B cell (primary cell): Measurements from ENCODE around the gene RIN3. TPM values are rescaled to one million over a fixed set of nuclear protein-coding genes. Genes with fewer than 3 reads are reported as not detected.

Experiments
- ATAC-seq: fragments of 200-7000 bp; cut with Tn5 transposase; one replicate; pipeline ENCODE4 v1.10.0; 2021; ENCODE audit warnings: low read depth, mild to moderate bottlenecking, moderate number of reproducible peaks, moderate library complexity
- CTCF ChIA-PET: fragments of 350-600 bp; sonication (Branson Sonifier 250); formaldehyde crosslinking; loops from one replicate; lab custom pipeline; 2021; ENCODE audit warnings: antibody characterized with exemption, inconsistent platforms; lab: Charles Lee
- POLR2A ChIA-PET: fragments of 350-600 bp; sonication (Branson Sonifier 250); formaldehyde crosslinking; loops from one replicate; lab custom pipeline; 2021; ENCODE audit warnings: antibody characterized with exemption; lab: Charles Lee
- DNase-seq: peaks from one replicate; pipeline ENCODE4 v3.0.0; 2013
- H2AFZ ChIP-seq: 2 replicates; pipeline ENCODE4 v1.6.1; 2012; ENCODE audit warnings: mild to moderate bottlenecking, low read depth, low read length; ENCODE audit not compliant: insufficient read depth, poor library complexity, severe bottlenecking
- H3K27ac ChIP-seq, 2 donors: 1 replicate in 1 of 2; 2 replicates in 1 of 2; pipeline ENCODE4 v1.5.1; 2012 to 2013; ENCODE audit warnings: low read length in 2 of 2, mild to moderate bottlenecking in 2 of 2, moderate library complexity in 1 of 2
- H3K27me3 ChIP-seq, 4 experiments: fragments of 200-600 bp in 1 of 4; sonication (generic) in 1 of 4; replicated peaks in 1 of 4; 1 replicate in 2 of 4; 2 replicates in 2 of 4; pipeline versions ENCODE4 v1.6.1 to v1.7.0; 2013 to 2016; ENCODE audit warnings: low read length in 3 of 4, mild to moderate bottlenecking in 2 of 4, mixed read lengths in 1 of 4, moderate library complexity in 1 of 4; ENCODE audit not compliant: insufficient read depth in 4 of 4, control insufficient read depth in 3 of 4; ENCODE audit errors: control extremely low read depth in 1 of 4
- H3K36me3 ChIP-seq, 2 experiments: replicated peaks in 1 of 2; 1 replicate in 1 of 2; 2 replicates in 1 of 2; pipeline versions ENCODE4 v1.6.1 to v1.7.1; 2013; ENCODE audit warnings: low read length in 1 of 2; ENCODE audit not compliant: insufficient read depth in 2 of 2, control insufficient read depth in 1 of 2; ENCODE audit errors: control extremely low read depth in 1 of 2, extremely low read depth in 1 of 2
- H3K4me1 ChIP-seq, 2 donors: fragments of 200-600 bp in 1 of 2; sonication (generic) in 1 of 2; 1 replicate in 1 of 2; 2 replicates in 1 of 2; pipeline versions ENCODE4 v1.5.1 to v1.6.1; 2013 to 2017; ENCODE audit warnings: low read length in 2 of 2; ENCODE audit not compliant: control insufficient read depth in 2 of 2, insufficient read depth in 2 of 2
- H3K4me2 ChIP-seq: replicated peaks from 2 replicates; pipeline ENCODE3; 2012; ENCODE audit warnings: mild to moderate bottlenecking, low read depth, low read length; ENCODE audit not compliant: poor library complexity, severe bottlenecking
- H3K4me3 ChIP-seq, 5 experiments: fragments of 200-600 bp in 1 of 5; sonication (generic) in 1 of 5; 1 replicate in 3 of 5; 2 replicates in 2 of 5; pipeline versions ENCODE4 v1.5.1 to v1.7.0; 2011 to 2016; ENCODE audit warnings: low read length in 4 of 5, mild to moderate bottlenecking in 4 of 5, low read depth in 2 of 5, control low read depth in 1 of 5, moderate library complexity in 1 of 5; ENCODE audit not compliant: insufficient read depth in 1 of 5; ENCODE audit errors: control extremely low read depth in 1 of 5, extremely low read depth in 1 of 5
- H3K79me2 ChIP-seq: fragments of 200-600 bp; sonication (generic); one replicate; pipeline ENCODE4 v1.6.0; 2016; ENCODE audit warnings: low read length; ENCODE audit not compliant: control insufficient read depth, insufficient read depth
- H3K9ac ChIP-seq: fragments of 200-600 bp; sonication (generic); 2 replicates; pipeline ENCODE4 v1.6.1; 2017; ENCODE audit warnings: mild to moderate bottlenecking, low read length, moderate library complexity
- H3K9me3 ChIP-seq, 3 donors: one replicate each; pipeline versions ENCODE4 v1.6.1 to v1.7.1; 2013; ENCODE audit warnings: low read length in 2 of 3; ENCODE audit not compliant: control insufficient read depth in 2 of 3, insufficient read depth in 1 of 3; ENCODE audit errors: control extremely low read depth in 1 of 3
- H4K20me1 ChIP-seq: 2 replicates; pipeline ENCODE4 v1.6.0; 2012; ENCODE audit warnings: mild to moderate bottlenecking, low read length; ENCODE audit not compliant: insufficient read depth, control insufficient read depth, poor library complexity, severe bottlenecking
- H3K27ac Mint-ChIP-seq: one replicate; pipeline ENCODE4 v1.8.0; 2021; ENCODE audit warnings: mixed read lengths
- H3K27me3 Mint-ChIP-seq: one replicate; pipeline ENCODE4 v1.8.0; 2021; ENCODE audit warnings: mixed read lengths
- H3K4me1 Mint-ChIP-seq: one replicate; pipeline ENCODE4 v1.8.0; 2021; ENCODE audit warnings: mixed read lengths
- H3K4me3 Mint-ChIP-seq: one replicate; pipeline ENCODE4 v1.8.0; 2021; ENCODE audit warnings: mixed read lengths
- H3K9me3 Mint-ChIP-seq: one replicate; pipeline ENCODE4 v1.8.0; 2022; ENCODE audit warnings: mixed read lengths; ENCODE audit not compliant: insufficient read depth
- CTCF ChIP-seq: fragments of 200-600 bp; IDR thresholded peaks from one replicate; pipeline ENCODE4 v1.8.0; 2022; ENCODE audit warnings: antibody characterized with exemption, mild to moderate bottlenecking
- EZH2 ChIP-seq: IDR thresholded peaks from 2 replicates; pipeline ENCODE4 v1.6.1; 2012; ENCODE audit warnings: borderline replicate concordance, low read depth, mild to moderate bottlenecking, moderate library complexity, low read length; ENCODE audit not compliant: insufficient read depth, poor library complexity, severe bottlenecking
- WGBS: methylation state at CpG from one replicate; pipeline ENCODE4 v1.1.5; 2013; ENCODE audit warnings: missing lambda C conversion rate; ENCODE audit not compliant: insufficient coverage; 5-methylcytosine and 5-hydroxymethylcytosine counted together
- intact Hi-C: fragments of 100-400 bp; cut with micrococcal nuclease; formaldehyde crosslinking; loops from one replicate; pipeline ENCODE4 v1.10.0; 2022
- polyA plus RNA-seq: library from polyadenylated mRNA; depleted of rRNA; stranded (reverse); fragments of >200 nt; gene quantifications from 2 replicates; pipeline ENCODE4 v1.2.3, GENCODE V29; 2012
- total RNA-seq, 2 donors: library from RNA; stranded (reverse); fragments of 120-200 nt in 1 of 2; gene quantifications; 1 replicate in 1 of 2; 2 replicates in 1 of 2; pipeline versions ENCODE4 v1.2.3 to v1.2.4, GENCODE V29; 2013 to 2022

The RIN3 gene
- total and polyA plus RNA-seq, 2 donors (not counting 1 experiment from before 2014, with no cell fraction given), result 62.1 to 123 TPM

- H3K9me3 Mint-ChIP-seq, result no peaks in the 10 kb centered on the region
- no peaks in the 10 kb centered on the region for H3K9me3 ChIP-seq
- TF ChIP-seq EZH2 (no peak), CTCF (no peak)
These were observed 205.1 kb downstream of the RIN3 start for GRCh38 chr14:92718664-92719063.

GRCh38 chr14:92719421-92719820 lies 205.8 kb downstream of the RIN3 start:
- TF ChIP-seq CTCF (no peak), EZH2 (no peak)
- DNase-seq (no peak), ATAC-seq (no peak)
- intact Hi-C loops, result no loop called here
- H2AFZ ChIP-seq, result no peak overlapping the region
- H3K4me2 ChIP-seq, result no peak overlapping the region
- ChIA-PET CTCF (no interaction called here), POLR2A (no interaction called here)
- H3K79me2 ChIP-seq, result no peaks in the 10 kb centered on the region
- H3K27me3 ChIP-seq, result no peaks in the 10 kb centered on the region
- no peak overlapping the region for H3K9ac ChIP-seq
- peaks cover 7% of the 10 kb centered on the region for H3K4me1 Mint-ChIP-seq
- no peak overlapping the region for H3K4me3 Mint-ChIP-seq
- no peak overlapping the region for H3K27ac ChIP-seq
- no peaks in the 10 kb centered on the region for H3K27me3 Mint-ChIP-seq
- no peaks in the 10 kb centered on the region for H4K20me1 ChIP-seq
- WGBS, result no CpG with 5 or more reads among the region's 2 CpGs
- H3K9me3 ChIP-seq, result no peaks in the 10 kb centered on the region
- no peak overlapping the region for H3K27ac Mint-ChIP-seq
- peaks cover 0 to 2% of the 10 kb centered on the region in 2 experiments for H3K36me3 ChIP-seq
- no peaks in the 10 kb centered on the region for H3K4me1 ChIP-seq
- no peaks in the 10 kb centered on the region for H3K9me3 Mint-ChIP-seq
- H3K4me3 ChIP-seq, result no peak overlapping the region

More at GRCh38 chr14:92718664-92719063, 205.1 kb downstream of the RIN3 start:
- Histone ChIP-seq H3K36me3 (peaks cover 0 to 8% of the 10 kb centered on the region in 2 experiments), H3K4me1 (no peaks in the 10 kb centered on the region), H2AFZ (no peak overlapping the region), H4K20me1 (no peaks in the 10 kb centered on the region), H3K9ac (no peak overlapping the region), H3K4me2 (no peak overlapping the region), H3K4me3 (no peak overlapping the region), H3K27ac (no peak overlapping the region), H3K27me3 (no peaks in the 10 kb centered on the region), H3K79me2 (no peaks in the 10 kb centered on the region)
- POLR2A ChIA-PET, result interaction anchor here (0.6 kb wide), 1 partner anchor 8 kb away, joined by 3 read pairs; no protein-coding TSS in a partner anchor
- CTCF ChIA-PET, result interaction anchor here (17.0 kb wide), 1 partner anchor 68 kb away, joined by 337 read pairs; the partner anchor contains the start of gene GOLGA5
- H3K27ac Mint-ChIP-seq, result no peak overlapping the region
- intact Hi-C loops, result no loop called here
- DNase-seq (no peak), ATAC-seq (no peak)
- WGBS, result 100% methylated on average over 6 of the region's 8 CpGs
- H3K4me3 Mint-ChIP-seq, result no peak overlapping the region
- H3K27me3 Mint-ChIP-seq, result no peaks in the 10 kb centered on the region
- H3K4me1 Mint-ChIP-seq, result peaks cover 7% of the 10 kb centered on the region
